Kidney epithelial cell (primary cell): ENCODE results near the gene C14orf132. TPM values are rescaled to one million over a fixed set of nuclear protein-coding genes. Genes with fewer than 3 reads are reported as not detected.

Source experiments
- DNase-seq: peaks from one replicate; pipeline ENCODE4 v3.0.0-alpha.2; 2010; ENCODE audit warnings: low read depth
- H3K27me3 ChIP-seq: 2 replicates; pipeline ENCODE4 v1.6.0; 2011; ENCODE audit warnings: low read length; ENCODE audit not compliant: control insufficient read depth, insufficient read depth
- H3K36me3 ChIP-seq: 2 replicates; pipeline ENCODE4 v1.5.1; 2011; ENCODE audit warnings: low read length; ENCODE audit not compliant: control insufficient read depth, insufficient read depth
- H3K4me3 ChIP-seq: 2 replicates; pipeline ENCODE4 v1.5.1; 2011; ENCODE audit warnings: low read depth, mild to moderate bottlenecking, control low read depth, low read length
- CTCF ChIP-seq: IDR thresholded peaks from 2 replicates; pipeline ENCODE4 v1.5.1; 2011; ENCODE audit warnings: mild to moderate bottlenecking, moderate library complexity, low read length, control low read depth, inconsistent platforms; ENCODE audit not compliant: insufficient read depth, poor library complexity, severe bottlenecking
- total RNA-seq: library from RNA; depleted of rRNA; stranded (reverse); fragments of >200 nt; gene quantifications from 2 replicates; pipeline ENCODE4 v1.2.3, GENCODE V29; 2015

C14orf132 gene
- total RNA-seq, 1 donor from 2014 or later = 8.4 TPM

DNA sequence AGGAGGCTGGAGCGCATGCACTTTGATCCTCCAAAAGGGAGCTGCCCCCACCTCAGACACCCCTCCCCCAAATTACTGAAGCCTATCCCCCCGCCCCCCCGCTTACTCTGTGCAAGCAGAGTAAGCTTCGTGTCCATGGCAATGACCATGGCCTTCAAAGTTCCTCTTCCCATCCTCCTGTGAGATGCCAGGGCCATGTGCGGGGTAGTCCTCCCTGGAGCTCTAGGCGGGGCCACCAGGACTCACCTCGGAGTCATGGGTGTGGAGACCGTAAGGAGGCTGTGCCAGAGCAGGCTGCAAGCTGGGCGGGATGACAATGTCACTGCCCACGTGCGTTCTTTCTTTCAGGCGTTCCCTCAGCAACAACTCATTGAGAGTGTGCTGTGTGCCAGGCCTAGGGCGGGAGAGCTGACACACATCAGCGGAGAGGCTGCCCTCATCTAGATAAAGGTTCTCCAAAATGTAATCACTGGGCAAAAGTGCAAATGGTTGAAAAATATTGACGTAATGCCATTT lies 66.8 kb downstream of the C14orf132 start:
- no peak for TF ChIP-seq CTCF
- no peak for DNase-seq
- Histone ChIP-seq H3K36me3 (no peaks in the 10 kb centered on the region), H3K4me3 (no peak overlapping the region), H3K27me3 (no peaks in the 10 kb centered on the region)

DNA sequence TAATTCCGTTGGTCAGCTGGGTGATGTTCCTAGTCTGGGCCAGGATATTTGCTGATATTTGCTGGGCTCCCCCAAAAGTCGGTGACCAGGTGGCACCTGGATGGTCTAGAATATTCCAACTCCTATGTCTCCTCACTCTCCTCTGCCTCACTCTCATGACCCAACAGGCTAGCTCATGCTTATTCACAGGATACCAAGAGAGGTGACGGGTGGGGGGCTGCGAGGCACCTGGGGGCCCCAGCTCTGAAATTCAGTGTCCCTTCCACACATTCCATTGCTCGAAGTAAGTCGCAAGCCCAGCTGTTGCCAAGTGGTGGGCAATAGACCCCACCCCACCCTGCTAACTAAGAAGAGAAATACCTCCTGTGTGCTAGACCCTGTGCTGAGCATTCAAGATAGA lies 67.7 kb downstream of the C14orf132 start:
- H3K36me3 ChIP-seq = no peaks in the 10 kb centered on the region
- no peak overlapping the region for H3K4me3 ChIP-seq
- no peaks in the 10 kb centered on the region for H3K27me3 ChIP-seq
- no peak for DNase-seq
- TF ChIP-seq CTCF = no peak

DNA sequence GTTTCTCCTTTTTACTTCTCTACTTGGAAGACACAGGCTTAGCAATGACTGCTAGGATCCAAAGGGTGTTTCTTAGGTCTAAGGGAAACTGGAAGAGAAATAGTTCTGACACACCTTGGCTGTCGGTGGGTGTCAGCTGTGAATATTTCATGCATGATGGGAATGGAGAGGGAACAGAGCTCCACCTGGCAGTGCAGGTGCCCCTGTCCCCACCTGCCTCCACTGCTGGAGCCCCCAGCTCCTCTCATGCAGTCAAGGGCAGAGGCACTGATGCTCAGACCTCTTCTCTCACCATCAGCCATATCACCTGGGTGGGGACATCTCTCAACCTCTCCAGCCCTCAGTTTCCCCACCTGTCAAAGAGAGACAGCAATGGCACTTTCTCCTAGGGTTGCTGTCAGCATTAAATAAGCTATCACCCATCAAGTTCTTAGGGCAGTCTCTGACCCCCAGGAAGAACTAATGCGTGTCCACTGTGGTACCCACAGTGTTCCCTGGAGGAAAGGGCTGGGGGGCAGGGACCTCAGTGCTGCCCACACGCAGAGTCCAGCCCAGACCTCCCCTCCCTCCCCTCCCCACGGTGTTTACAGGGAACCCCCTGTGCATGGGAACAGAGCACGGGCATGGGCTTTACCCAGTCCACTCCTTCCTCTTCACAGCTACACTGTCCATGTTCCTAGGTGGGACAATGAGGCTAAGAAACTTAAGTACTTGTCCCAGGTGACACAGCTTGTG lies 69.1 kb downstream of the C14orf132 start:
- no peak for TF ChIP-seq CTCF

GRCh38 chr14:96108911-96109310 lies 69.7 kb downstream of the C14orf132 start:
- H3K27me3 ChIP-seq = no peaks in the 10 kb centered on the region

More for the DNA sequence above, 69.1 kb downstream of the C14orf132 start:
- no peak overlapping the region for H3K4me3 ChIP-seq
- H3K36me3 ChIP-seq = no peaks in the 10 kb centered on the region
- DNase-seq = no peak
- no peaks in the 10 kb centered on the region for H3K27me3 ChIP-seq

GRCh38 chr14:96109596-96110355 lies 70.6 kb downstream of the C14orf132 start:
- Histone ChIP-seq H3K4me3 (no peak overlapping the region), H3K36me3 (no peaks in the 10 kb centered on the region), H3K27me3 (no peaks in the 10 kb centered on the region)
- TF ChIP-seq CTCF = no peak
- DNase-seq = no peak

More at GRCh38 chr14:96108911-96109310, 69.7 kb downstream of the C14orf132 start:
- DNase-seq = no peak
- TF ChIP-seq CTCF = no peak
- H3K4me3 ChIP-seq = no peak overlapping the region
- no peaks in the 10 kb centered on the region for H3K36me3 ChIP-seq
